H1 (cell line): ENCODE data around the gene MAGEC3. TPM values are rescaled to one million over a fixed set of nuclear protein-coding genes. Genes with fewer than 3 reads are reported as not detected.

Experiments
- CTCF ChIA-PET: fragments of 300-600 bp; sonication (Branson Sonifier 250); formaldehyde crosslinking; loops from one replicate; lab custom pipeline; 2021; ENCODE audit not compliant: partially characterized antibody; lab: Charles Lee
- POLR2A ChIA-PET: fragments of 300-600 bp; sonication (Branson Sonifier 250); formaldehyde crosslinking; loops from one replicate; lab custom pipeline; 2021; ENCODE audit warnings: inconsistent platforms; ENCODE audit not compliant: partially characterized antibody; lab: Charles Lee
- DNase-seq, 2 experiments: peaks; one replicate each; pipeline versions ENCODE4 v3.0.0 to v3.0.0-alpha.2; 2010 to 2022; ENCODE audit warnings: low spot score in 2 of 2, low read depth in 1 of 2, mixed read lengths in 1 of 2
- FAIRE-seq: peaks from 2 replicates; lab custom pipeline; 2011; peaks lifted over from hg19 to GRCh38; lab: Jason Lieb, UNC
- H2AFZ ChIP-seq: 2 replicates; pipeline ENCODE4 v1.8.1; 2012; ENCODE audit warnings: low read length, inconsistent platforms
- H2AK5ac ChIP-seq: 2 replicates; pipeline ENCODE4 v1.6.1; 2013; ENCODE audit warnings: low read depth, low read length
- H2BK120ac ChIP-seq: replicated peaks from 2 replicates; pipeline ENCODE3; 2013; ENCODE audit warnings: low read depth, low read length, inconsistent platforms
- H2BK12ac ChIP-seq: 2 replicates; pipeline ENCODE4 v1.6.1; 2013; ENCODE audit warnings: low read depth, low read length
- H2BK15ac ChIP-seq: 2 replicates; pipeline ENCODE4 v1.6.1; 2013; ENCODE audit warnings: low read length
- H2BK20ac ChIP-seq: 2 replicates; pipeline ENCODE4 v1.6.1; 2013; ENCODE audit warnings: low read length
- H2BK5ac ChIP-seq: 2 replicates; pipeline ENCODE4 v1.6.1; 2013; ENCODE audit warnings: low read depth, low read length
- H3K14ac ChIP-seq: 2 replicates; pipeline ENCODE4 v1.6.1; 2013; ENCODE audit warnings: inconsistent platforms; ENCODE audit not compliant: insufficient read length
- H3K18ac ChIP-seq: 2 replicates; pipeline ENCODE4 v1.6.1; 2013; ENCODE audit warnings: low read length; ENCODE audit errors: extremely low read depth
- H3K23ac ChIP-seq: 2 replicates; pipeline ENCODE4 v1.6.1; 2013; ENCODE audit warnings: inconsistent platforms; ENCODE audit not compliant: insufficient read length
- H3K23me2 ChIP-seq: 2 replicates; pipeline ENCODE4 v1.6.1; 2013; ENCODE audit warnings: low read depth, low read length
- H3K27ac ChIP-seq: 2 replicates; pipeline ENCODE4 v1.6.1; 2011; ENCODE audit warnings: low read depth, low read length, inconsistent platforms
- H3K27me3 ChIP-seq, 4 experiments: replicated peaks in 1 of 4; 1 replicate in 1 of 4; 2 replicates in 3 of 4; pipeline versions ENCODE4 v1.6.1 to v1.8.1; 2011 to 2013; ENCODE audit warnings: low read length in 3 of 4, mild to moderate bottlenecking in 3 of 4, inconsistent platforms in 2 of 4, mixed read lengths in 2 of 4, moderate library complexity in 1 of 4; ENCODE audit not compliant: control insufficient read depth in 3 of 4, insufficient read depth in 3 of 4; ENCODE audit errors: extremely low read depth in 1 of 4
- H3K36me3 ChIP-seq, 4 experiments: 2 replicates each; pipeline versions ENCODE4 v1.6.1 to v1.8.1; 2011 to 2013; ENCODE audit warnings: mild to moderate bottlenecking in 4 of 4, low read length in 3 of 4, moderate library complexity in 2 of 4, control low read depth in 1 of 4, inconsistent platforms in 1 of 4; ENCODE audit not compliant: insufficient read depth in 4 of 4, control insufficient read depth in 2 of 4
- H3K4ac ChIP-seq: replicated peaks from 2 replicates; pipeline ENCODE3; 2013; ENCODE audit warnings: low read length, low read depth, mixed read lengths, inconsistent platforms; ENCODE audit not compliant: insufficient read length
- H3K4me1 ChIP-seq, 4 experiments: replicated peaks in 1 of 4; 1 replicate in 1 of 4; 2 replicates in 3 of 4; pipeline versions ENCODE4 v1.6.1 to v1.8.1; 2011 to 2013; ENCODE audit warnings: low read length in 3 of 4, inconsistent platforms in 2 of 4, mixed read lengths in 1 of 4; ENCODE audit not compliant: insufficient read depth in 4 of 4, control insufficient read depth in 3 of 4
- H3K4me2 ChIP-seq, 2 experiments: 2 replicates each; pipeline versions ENCODE4 v1.6.1 to v1.8.1; 2011 to 2013; ENCODE audit warnings: low read depth in 2 of 2, low read length in 2 of 2, control low read depth in 1 of 2, inconsistent platforms in 1 of 2, mild to moderate bottlenecking in 1 of 2; ENCODE audit not compliant: insufficient read depth in 1 of 2
- H3K4me3 ChIP-seq, 4 experiments: fragments of 200-600, 300-600 bp in 1 of 4; sonication (generic), shearing (Covaris generic), sonication (Bioruptor Twin) in 1 of 4; 2 replicates each; pipeline versions ENCODE4 v1.5.1 to v1.8.1; 2011 to 2016; ENCODE audit warnings: low read length in 4 of 4, low read depth in 3 of 4, control low read depth in 2 of 4, inconsistent platforms in 2 of 4, mild to moderate bottlenecking in 2 of 4, mixed read lengths in 1 of 4, moderate library complexity in 1 of 4; ENCODE audit not compliant: insufficient read depth in 2 of 4; ENCODE audit errors: extremely low read depth in 1 of 4
- H3K56ac ChIP-seq: replicated peaks from 2 replicates; pipeline ENCODE3; 2013; ENCODE audit warnings: low read depth, mild to moderate bottlenecking, mixed read lengths, low read length, inconsistent platforms; ENCODE audit not compliant: insufficient read length
- H3K79me1 ChIP-seq: 2 replicates; pipeline ENCODE4 v1.6.1; 2013; ENCODE audit warnings: low read depth, low read length, control low read depth
- H3K79me2 ChIP-seq, 2 experiments: 2 replicates each; pipeline versions ENCODE4 v1.6.1 to v1.8.1; 2012 to 2013; ENCODE audit warnings: low read length in 2 of 2, mild to moderate bottlenecking in 2 of 2, inconsistent platforms in 1 of 2; ENCODE audit not compliant: insufficient read depth in 2 of 2, control insufficient read depth in 1 of 2
- H3K9ac ChIP-seq, 4 experiments: replicated peaks in 1 of 4; 1 replicate in 1 of 4; 2 replicates in 3 of 4; pipeline versions ENCODE4 v1.6.1 to v1.8.1; 2011 to 2013; ENCODE audit warnings: low read depth in 3 of 4, low read length in 3 of 4, control low read depth in 2 of 4, mild to moderate bottlenecking in 2 of 4, moderate library complexity in 2 of 4, inconsistent platforms in 1 of 4; ENCODE audit errors: extremely low read depth in 1 of 4
- H3K9me3 ChIP-seq, 2 experiments: 2 replicates each; pipeline versions ENCODE4 v1.6.1 to v1.8.1; 2012 to 2013; ENCODE audit warnings: mild to moderate bottlenecking in 2 of 2, moderate library complexity in 2 of 2, control low read depth in 1 of 2, inconsistent platforms in 1 of 2, low read depth in 1 of 2, low read length in 1 of 2, mixed read lengths in 1 of 2; ENCODE audit not compliant: insufficient read depth in 2 of 2
- H4K20me1 ChIP-seq, 2 experiments: replicated peaks in 1 of 2; 2 replicates each; pipeline versions ENCODE3 to v1.8.1; 2011 to 2013; ENCODE audit warnings: inconsistent platforms in 2 of 2, low read length in 2 of 2, mild to moderate bottlenecking in 1 of 2; ENCODE audit not compliant: insufficient read depth in 2 of 2, control insufficient read depth in 1 of 2
- H4K5ac ChIP-seq: 2 replicates; pipeline ENCODE4 v1.6.1; 2013; ENCODE audit warnings: low read length, low read depth, mixed read lengths, inconsistent platforms; ENCODE audit not compliant: insufficient read length
- H4K8ac ChIP-seq: 2 replicates; pipeline ENCODE4 v1.8.0; 2013; ENCODE audit warnings: mild to moderate bottlenecking, moderate library complexity, low read length, inconsistent platforms; ENCODE audit not compliant: insufficient read depth; ENCODE audit errors: extremely low read depth
- H4K91ac ChIP-seq: replicated peaks from 2 replicates; pipeline ENCODE3; 2013; ENCODE audit warnings: low read length, mixed read lengths, inconsistent platforms; ENCODE audit not compliant: insufficient read length
- CTBP2 ChIP-seq: IDR thresholded peaks from 2 replicates; pipeline ENCODE4 v1.7.0; 2011; ENCODE audit warnings: borderline replicate concordance, mild to moderate bottlenecking, moderate library complexity, mixed read lengths, low read length; ENCODE audit not compliant: insufficient read depth, insufficient read length
- GABPA ChIP-seq: IDR thresholded peaks from 2 replicates; pipeline ENCODE4 v1.6.1; 2011; ENCODE audit warnings: mild to moderate bottlenecking, low read length, moderate library complexity, borderline replicate concordance; ENCODE audit not compliant: insufficient read depth
- GTF2F1 ChIP-seq: IDR thresholded peaks from 2 replicates; pipeline ENCODE4 v1.6.1; 2012; ENCODE audit warnings: low read depth, low read length, improper control_type of control experiment, borderline replicate concordance
- JUN ChIP-seq: IDR thresholded peaks from 2 replicates; pipeline ENCODE4 v1.6.1; 2011; ENCODE audit warnings: low read depth, mild to moderate bottlenecking, improper control_type of control experiment, low read length
- MAX ChIP-seq: IDR thresholded peaks from 2 replicates; pipeline ENCODE4 v1.6.1; 2012; ENCODE audit warnings: inconsistent platforms
- POLR2A ChIP-seq, 2 experiments: IDR thresholded peaks; 1 replicate in 1 of 2; 2 replicates in 1 of 2; pipeline ENCODE4 v1.6.1; 2011; ENCODE audit warnings: low read depth in 2 of 2, low read length in 2 of 2, mild to moderate bottlenecking in 2 of 2; ENCODE audit errors: control extremely low read depth in 1 of 2
- RAD21 ChIP-seq, 2 experiments: IDR thresholded peaks in 1 of 2; conservative IDR thresholded peaks in 1 of 2; 2 replicates each; pipeline ENCODE4 v1.6.1; 2011; ENCODE audit warnings: low read depth in 2 of 2, low read length in 2 of 2, improper control_type of control experiment in 1 of 2, inconsistent platforms in 1 of 2, mild to moderate bottlenecking in 1 of 2, moderate library complexity in 1 of 2
- SAP30 ChIP-seq: fragments of 300-600 bp; sonication (generic); IDR thresholded peaks from 2 replicates; pipeline ENCODE4 v1.7.1; 2012; ENCODE audit warnings: low read length, moderate library complexity, mild to moderate bottlenecking, inconsistent platforms; ENCODE audit not compliant: insufficient read depth, insufficient replicate concordance
- SP4 ChIP-seq: IDR thresholded peaks from 2 replicates; pipeline ENCODE4 v1.6.1; 2012; ENCODE audit warnings: low read length, inconsistent platforms
- TEAD4 ChIP-seq: IDR thresholded peaks from 2 replicates; pipeline ENCODE4 v1.6.1; 2012; ENCODE audit warnings: low read depth, low read length, inconsistent platforms, mixed read lengths
- ZNF274 ChIP-seq: IDR thresholded peaks from 2 replicates; pipeline ENCODE4 v1.7.0; 2012; ENCODE audit warnings: low read length, borderline replicate concordance; ENCODE audit errors: extremely low read depth
- WGBS, 2 experiments: shearing (Covaris generic) in 1 of 2; methylation state at CpG; one replicate each; pipeline versions ENCODE4 v1.1.6 to v1.1.7; 2013 to 2015; ENCODE audit warnings: low lambda C conversion rate in 2 of 2, mixed read lengths in 2 of 2, inconsistent platforms in 1 of 2, low coverage in 1 of 2, missing lambda C conversion rate in 1 of 2; ENCODE audit not compliant: insufficient replicate concordance in 2 of 2, insufficient coverage in 1 of 2, insufficient read length in 1 of 2; ENCODE audit errors: extremely low coverage in 1 of 2, missing lambda C conversion rate in 1 of 2; 5-methylcytosine and 5-hydroxymethylcytosine counted together
- polyA plus RNA-seq, 7 experiments: library from polyadenylated mRNA; depleted of rRNA in 3 of 7; stranded (reverse) in 5 of 7; unstranded in 2 of 7; fragments of >200 nt in 5 of 7; fragments of 200-250 nt in 2 of 7; gene quantifications; 1 replicate in 5 of 7; 2 replicates in 1 of 7; 4 replicates in 1 of 7; pipeline versions ENCODE4 v1.2.1 to v1.2.3, GENCODE V29; 2011 to 2013; ENCODE audit warnings: missing spikeins in 2 of 7, mixed read lengths in 2 of 7
- total RNA-seq: library from RNA; stranded (reverse); fragmentation: NEBNext Ultra II Directional; extraction: Animal tissue kit (Norgen Biotek cat#: 25700); gene quantifications from 2 replicates; pipeline ENCODE4 v1.2.1, GENCODE V29; 2021

The MAGEC3 gene
- total and polyA plus RNA-seq, 2 of the 8 experiments (the other 6 are each of a cell fraction or from before 2014, with no cell fraction given): not detected

GRCh38 chrX:141814213-141814857 is 23.8 kb upstream of the MAGEC3 start:
- Histone ChIP-seq H2AFZ (no peak overlapping the region), H3K27me3 (no peaks in the 10 kb centered on the region), H3K56ac (no peak overlapping the region), H4K5ac (no peak overlapping the region), H3K79me1 (no peaks in the 10 kb centered on the region), H2BK20ac (no peak overlapping the region), H3K4me2 (no peak overlapping the region), H3K36me3 (no peaks in the 10 kb centered on the region), H3K14ac (no peak overlapping the region), H3K23ac (no peak overlapping the region), H3K23me2 (no peaks in the 10 kb centered on the region), H3K4me1 (no peaks in the 10 kb centered on the region), H2BK5ac (no peak overlapping the region), H3K4me3 (no peak overlapping the region), H2AK5ac (no peak overlapping the region), H3K9ac (no peak overlapping the region), H2BK120ac (no peak overlapping the region), H3K4ac (no peak overlapping the region), H2BK12ac (no peak overlapping the region), H3K27ac (no peak overlapping the region), H2BK15ac (no peak overlapping the region), H3K79me2 (no peaks in the 10 kb centered on the region), H4K20me1 (no peaks in the 10 kb centered on the region), H4K8ac (no peak overlapping the region), H3K9me3 (no peaks in the 10 kb centered on the region), H3K18ac (no peak overlapping the region), H4K91ac (no peak overlapping the region)
- DNase-seq: no peak
- ChIA-PET CTCF (no interaction called here), POLR2A (no interaction called here)
- 90% methylated on average over 2 of the region's 2 CpGs; no CpG with 5 or more reads in 1 of the 2 experiments for WGBS, 2 experiments
- no peak for FAIRE-seq
- TF ChIP-seq CTBP2 (no peak), MAX (no peak), JUN (no peak), SAP30 (no peak), GABPA (no peak), TEAD4 (no peak), GTF2F1 (no peak), RAD21 (IDR thresholded peaks at IDR 0.05 in 1 of 2, conservative IDR thresholded peaks at IDR 0.05 in 1 of 2; ENCODE audit: low read depth in 2 of 2, low read length in 2 of 2) (no peak), SP4 (no peak), ZNF274 (no peak), POLR2A (IDR thresholded peaks at IDR 0.05; ENCODE audit: control extremely low read depth in 1 of 2, low read depth in 2 of 2, low read length in 2 of 2) (no peak)
